GM18526 (cell line): ENCODE results near the gene CGNL1.

Source experiments
- POLR2A ChIP-seq: IDR thresholded peaks from 3 replicates; pipeline ENCODE4 v1.6.1; 2011; ENCODE audit not compliant: insufficient read length; ENCODE audit errors: extremely low read depth

The CGNL1 gene

DNA sequence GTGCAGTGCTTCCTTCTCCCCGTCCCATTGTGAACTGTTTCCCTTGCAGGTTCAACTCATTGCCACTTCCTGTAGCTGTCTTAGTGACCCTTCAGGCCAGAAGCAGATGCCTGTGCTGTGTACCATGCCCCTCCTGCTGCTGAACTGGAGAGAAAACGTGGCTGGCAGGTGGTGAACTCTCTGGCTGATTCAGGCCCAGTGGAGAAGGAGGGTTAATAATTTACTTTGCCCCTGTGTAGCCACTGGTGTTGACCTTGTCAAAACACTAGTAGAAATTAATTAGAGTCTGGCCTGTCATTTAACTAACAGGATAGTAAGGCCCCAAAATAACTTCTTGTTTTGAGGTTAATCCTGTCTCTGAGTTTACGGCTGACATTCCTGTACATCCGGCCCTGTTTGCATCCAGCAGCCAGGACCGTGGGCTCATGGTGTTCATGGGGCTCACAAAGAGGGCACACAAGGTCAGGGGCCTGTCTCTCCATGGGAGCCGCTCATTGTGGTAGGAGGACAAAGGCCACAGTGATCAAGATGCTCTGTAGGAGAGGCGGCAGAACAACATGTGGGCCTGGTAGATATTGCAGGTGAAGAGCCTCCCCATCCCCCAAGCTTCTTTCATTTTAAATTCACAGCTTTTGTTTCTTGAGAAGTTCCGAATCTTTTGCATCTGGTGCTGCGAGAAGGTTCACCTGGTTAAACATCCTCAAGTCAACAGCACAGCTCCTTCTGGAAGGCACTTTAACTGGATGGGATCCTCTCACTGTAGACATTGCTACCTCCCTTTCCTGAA is 101.6 kb downstream of the CGNL1 start:
- TF ChIP-seq POLR2A = peak; percentile 21

DNA sequence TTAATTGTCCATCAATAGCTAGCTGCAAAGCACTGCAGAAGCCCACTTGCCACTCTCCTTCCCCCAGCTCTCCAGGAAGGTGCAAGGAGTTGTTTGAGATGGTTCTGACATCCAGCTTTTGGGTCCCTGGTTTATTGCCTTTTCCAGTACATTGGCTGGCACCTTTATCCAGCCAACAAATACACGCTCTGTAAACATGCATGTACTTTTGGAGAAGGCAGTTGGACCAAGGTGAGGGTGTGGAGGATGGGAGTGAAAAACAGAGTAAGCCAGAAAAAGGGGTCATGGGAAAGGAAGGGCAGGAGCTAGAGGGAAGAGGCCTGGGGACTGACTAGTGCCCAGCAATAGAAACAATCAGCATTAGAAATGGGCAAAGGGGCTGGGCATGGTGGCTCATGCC is 102.7 kb downstream of the CGNL1 start:
- no peak for TF ChIP-seq POLR2A

GRCh38 chr15:57481038-57481705 is 104.9 kb downstream of the CGNL1 start:
- TF ChIP-seq POLR2A = no peak

- no peak for TF ChIP-seq POLR2A
These were observed 109.6 kb downstream of the CGNL1 start for GRCh38 chr15:57485869-57486268.

DNA sequence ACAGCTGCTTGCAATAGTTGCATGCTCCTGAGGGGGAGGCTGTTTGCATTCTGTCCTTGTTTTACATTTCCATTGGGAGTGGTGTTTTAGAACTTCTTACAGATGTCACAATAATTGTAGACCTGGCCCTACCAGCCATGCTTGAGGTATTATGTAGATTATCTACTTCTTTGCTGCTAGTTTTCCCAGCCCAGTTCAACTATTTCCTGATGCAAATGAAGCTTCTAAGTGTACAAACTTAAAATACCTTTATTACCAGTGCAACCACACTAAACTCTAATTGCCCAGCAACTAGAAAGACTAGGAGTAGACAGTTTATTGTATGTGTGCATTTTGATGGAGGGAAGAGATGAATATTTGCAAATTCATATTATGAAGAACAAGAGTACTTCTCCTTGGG is 110.5 kb downstream of the CGNL1 start:
- no peak for TF ChIP-seq POLR2A

- no peak for TF ChIP-seq POLR2A
These were observed 112.8 kb downstream of the CGNL1 start for GRCh38 chr15:57489122-57489521.

DNA sequence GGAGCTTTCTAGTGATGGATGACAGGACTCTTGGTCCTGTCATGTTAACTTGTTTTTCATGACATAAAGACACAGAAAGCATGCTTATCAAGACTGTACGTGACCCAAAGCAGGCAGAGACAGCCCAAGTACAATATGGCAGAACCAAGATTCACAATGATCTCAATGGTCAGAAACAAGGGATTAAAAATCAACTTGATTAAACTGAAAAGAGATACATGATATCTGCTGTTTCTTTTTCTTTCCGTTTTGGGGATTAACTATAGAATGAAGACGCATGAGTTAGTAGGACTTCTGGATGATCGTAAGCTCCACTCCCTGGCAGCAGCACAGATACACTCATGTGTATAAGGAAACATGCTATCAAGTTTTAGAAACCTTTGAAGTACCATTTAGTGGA is 117.0 kb downstream of the CGNL1 start:
- no peak for TF ChIP-seq POLR2A

GRCh38 chr15:57494581-57494980 is 118.3 kb downstream of the CGNL1 start:
- TF ChIP-seq POLR2A = no peak

GRCh38 chr15:57495041-57495440 is 118.7 kb downstream of the CGNL1 start:
- TF ChIP-seq POLR2A = no peak

DNA sequence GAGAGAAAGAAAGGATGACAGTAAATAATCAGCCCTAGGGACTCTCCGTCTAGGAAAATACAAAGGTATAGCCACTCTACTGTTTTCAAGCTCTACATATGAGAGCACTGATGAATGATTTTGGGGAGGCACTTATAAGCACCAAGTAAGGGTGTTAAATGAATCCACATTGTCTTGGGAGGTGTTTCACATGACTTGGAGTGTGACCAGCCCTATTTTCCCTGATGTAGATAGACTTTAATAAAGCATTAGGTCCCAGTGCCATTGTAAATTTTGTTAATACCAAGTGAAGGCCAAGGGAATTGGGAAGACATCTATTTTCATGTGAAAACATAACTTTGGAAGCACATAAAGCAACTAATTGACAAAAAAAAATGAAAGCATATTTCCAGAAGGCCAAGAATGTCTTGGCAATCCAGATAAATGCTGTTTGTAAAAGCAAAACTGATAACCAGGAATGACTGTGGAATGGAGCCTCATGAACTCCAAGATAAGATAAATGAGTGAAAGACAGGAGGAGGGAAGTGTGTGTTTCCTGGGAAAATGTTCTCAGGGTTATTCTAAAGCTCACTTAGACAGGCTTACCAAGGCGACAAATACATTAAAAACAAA is 119.4 kb downstream of the CGNL1 start:
- TF ChIP-seq POLR2A = no peak

- TF ChIP-seq POLR2A = no peak
These were observed 120.3 kb downstream of the CGNL1 start for GRCh38 chr15:57496594-57496945.

- no peak for TF ChIP-seq POLR2A
These were observed 120.9 kb downstream of the CGNL1 start for GRCh38 chr15:57496946-57497869.

- TF ChIP-seq POLR2A = no peak
These were observed 124.0 kb downstream of the CGNL1 start for GRCh38 chr15:57500256-57500655.

DNA sequence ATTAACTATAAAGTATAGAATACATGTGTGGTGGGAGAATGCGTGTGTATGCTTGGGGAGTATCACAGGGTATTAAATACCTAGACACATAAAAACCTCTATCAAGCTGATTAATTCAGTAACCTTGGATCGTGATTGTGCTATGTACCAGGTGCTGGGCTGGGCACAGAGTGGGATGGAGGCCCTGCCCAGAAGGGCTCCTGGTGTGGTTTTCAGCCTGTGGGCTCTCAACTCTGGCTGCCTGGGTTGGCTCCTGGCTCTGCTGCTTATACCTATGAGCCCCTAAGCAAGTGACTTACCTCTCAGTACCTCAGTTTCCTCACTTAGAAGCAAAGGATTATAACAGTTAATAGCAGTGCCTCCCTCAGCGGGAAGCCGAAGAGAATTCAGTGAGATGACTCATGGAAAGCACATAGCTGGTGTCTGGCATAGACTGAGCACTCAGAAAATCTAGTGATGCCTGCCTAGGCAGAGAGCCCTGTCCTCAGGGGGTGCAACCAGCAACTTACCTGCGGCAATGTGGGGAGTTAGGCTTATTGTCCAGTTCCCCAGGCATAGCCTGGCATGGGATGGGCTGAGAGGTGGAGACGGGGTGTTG is 124.8 kb downstream of the CGNL1 start:
- no peak for TF ChIP-seq POLR2A

- TF ChIP-seq POLR2A = no peak
These were observed 125.8 kb downstream of the CGNL1 start for GRCh38 chr15:57502116-57502515.
